Gastroesophageal sphincter (tissue), 4 donors: Measurements from ENCODE around the gene SMARCA1. TPM values are rescaled to one million over a fixed set of nuclear protein-coding genes. Genes with fewer than 3 reads are reported as not detected.

Experiments used
- ATAC-seq: fragments of 150-250 bp; one replicate; pipeline ENCODE4 v1.9.1; 2016; ENCODE audit warnings: mild to moderate bottlenecking, moderate library complexity
- H3K27ac ChIP-seq, 4 donors: fragments of 200-600 bp; sonication (generic) in 3 of 4; 1 replicate in 3 of 4; 2 replicates in 1 of 4; pipeline ENCODE4 v1.5.1; 2016 to 2019
- H3K27me3 ChIP-seq: fragments of 200-600 bp; sonication (generic); one replicate; pipeline ENCODE4 v1.5.1; 2019
- H3K36me3 ChIP-seq, 2 donors: fragments of 200-600 bp; sonication (generic); one replicate each; pipeline ENCODE4 v1.5.1; 2019; ENCODE audit warnings: control low read depth in 1 of 2
- H3K4me1 ChIP-seq, 3 donors: fragments of 200-600 bp; sonication (generic); 1 replicate in 2 of 3; 2 replicates in 1 of 3; pipeline ENCODE4 v1.5.1; 2016 to 2019; ENCODE audit warnings: control low read depth in 2 of 3
- H3K4me3 ChIP-seq, 2 donors: fragments of 200-600 bp; sonication (generic); one replicate each; pipeline ENCODE4 v1.5.1; 2019; ENCODE audit warnings: mild to moderate bottlenecking in 1 of 2, moderate library complexity in 1 of 2
- H3K9me3 ChIP-seq, 3 donors: fragments of 200-600 bp; sonication (generic); one replicate each; pipeline ENCODE4 v1.5.1; 2017 to 2019; ENCODE audit warnings: control low read depth in 2 of 3
- EP300 ChIP-seq: sonication (generic); formaldehyde crosslinking; IDR thresholded peaks from one replicate; pipeline ENCODE4 v1.6.1; 2017; ENCODE audit warnings: antibody characterized with exemption, mild to moderate bottlenecking
- POLR2A ChIP-seq, 2 donors: fragments of 450-650 bp; IDR thresholded peaks; one replicate each; pipeline ENCODE4 v1.6.1; 2017; ENCODE audit warnings: antibody characterized with exemption in 2 of 2, mild to moderate bottlenecking in 2 of 2, moderate library complexity in 1 of 2
- POLR2AphosphoS5 ChIP-seq: sonication (generic); formaldehyde crosslinking; IDR thresholded peaks from one replicate; pipeline ENCODE4 v1.6.1; 2017; ENCODE audit warnings: antibody characterized with exemption
- WGBS, 2 donors: methylation state at CpG; one replicate each; pipeline ENCODE4 v1.1.5; 2018; ENCODE audit warnings: low coverage in 1 of 2; 5-methylcytosine and 5-hydroxymethylcytosine counted together
- total RNA-seq, 4 donors: library from RNA; depleted of rRNA; stranded (reverse); fragments of >200 nt; gene quantifications; one replicate each; pipeline ENCODE4 v1.1.0, GENCODE V29; 2016
- TF ChIP-seq, protein P1 (sequence below), 4 experiments: fragments of 200-600 bp in 2 of 4; fragments of 450-650 bp in 2 of 4; sonication (generic) in 1 of 4; IDR thresholded peaks; one replicate each; pipeline ENCODE4 v1.5.1; 2017 to 2019; ENCODE audit warnings: antibody characterized with exemption in 4 of 4, mild to moderate bottlenecking in 2 of 4, moderate library complexity in 2 of 4

Gene SMARCA1
- total RNA-seq, 4 donors from 2014 or later = 55.4 to 91.7 (median 64.1) TPM

DNA sequence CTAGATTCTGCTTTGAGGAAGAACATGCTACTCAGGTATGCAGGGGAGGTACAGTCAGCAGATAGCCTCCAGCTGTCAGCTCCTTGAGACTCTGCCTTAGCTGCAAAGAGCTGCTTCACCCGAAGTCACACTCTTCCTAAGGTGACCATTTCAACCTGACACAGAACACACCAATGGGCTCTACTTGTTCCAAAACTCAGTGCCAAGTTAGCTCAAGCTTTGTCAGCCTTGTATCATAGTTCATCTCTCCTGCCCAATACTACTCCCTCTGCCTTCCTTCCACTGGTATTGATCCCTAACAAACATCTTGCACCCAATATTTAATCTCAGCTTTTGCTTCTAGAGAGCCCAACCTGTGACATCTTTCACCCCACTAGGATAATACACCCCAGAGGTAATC is 7.8 kb upstream of the SMARCA1 start:
- H3K36me3 ChIP-seq = no peaks in the 10 kb centered on the region
- ATAC-seq = no peak
- no peaks in the 10 kb centered on the region for H3K27me3 ChIP-seq
- H3K27ac ChIP-seq = no peak overlapping the region
- H3K9me3 ChIP-seq = no peaks in the 10 kb centered on the region
- TF ChIP-seq EP300 (no peak), POLR2AphosphoS5 (no peak), POLR2A (IDR thresholded peaks at IDR 0.05) (no peak)
- TF ChIP-seq, protein P1, sequence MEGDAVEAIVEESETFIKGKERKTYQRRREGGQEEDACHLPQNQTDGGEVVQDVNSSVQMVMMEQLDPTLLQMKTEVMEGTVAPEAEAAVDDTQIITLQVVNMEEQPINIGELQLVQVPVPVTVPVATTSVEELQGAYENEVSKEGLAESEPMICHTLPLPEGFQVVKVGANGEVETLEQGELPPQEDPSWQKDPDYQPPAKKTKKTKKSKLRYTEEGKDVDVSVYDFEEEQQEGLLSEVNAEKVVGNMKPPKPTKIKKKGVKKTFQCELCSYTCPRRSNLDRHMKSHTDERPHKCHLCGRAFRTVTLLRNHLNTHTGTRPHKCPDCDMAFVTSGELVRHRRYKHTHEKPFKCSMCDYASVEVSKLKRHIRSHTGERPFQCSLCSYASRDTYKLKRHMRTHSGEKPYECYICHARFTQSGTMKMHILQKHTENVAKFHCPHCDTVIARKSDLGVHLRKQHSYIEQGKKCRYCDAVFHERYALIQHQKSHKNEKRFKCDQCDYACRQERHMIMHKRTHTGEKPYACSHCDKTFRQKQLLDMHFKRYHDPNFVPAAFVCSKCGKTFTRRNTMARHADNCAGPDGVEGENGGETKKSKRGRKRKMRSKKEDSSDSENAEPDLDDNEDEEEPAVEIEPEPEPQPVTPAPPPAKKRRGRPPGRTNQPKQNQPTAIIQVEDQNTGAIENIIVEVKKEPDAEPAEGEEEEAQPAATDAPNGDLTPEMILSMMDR (IDR thresholded peaks at IDR 0.05) = no peak
- H3K4me3 ChIP-seq = no peak overlapping the region
- WGBS, 2 donors = 44% methylated on average over 1 of the region's 1 CpG; no CpG with 5 or more reads in 1 of the 2 donors
- no peaks in the 10 kb centered on the region for H3K4me1 ChIP-seq

DNA sequence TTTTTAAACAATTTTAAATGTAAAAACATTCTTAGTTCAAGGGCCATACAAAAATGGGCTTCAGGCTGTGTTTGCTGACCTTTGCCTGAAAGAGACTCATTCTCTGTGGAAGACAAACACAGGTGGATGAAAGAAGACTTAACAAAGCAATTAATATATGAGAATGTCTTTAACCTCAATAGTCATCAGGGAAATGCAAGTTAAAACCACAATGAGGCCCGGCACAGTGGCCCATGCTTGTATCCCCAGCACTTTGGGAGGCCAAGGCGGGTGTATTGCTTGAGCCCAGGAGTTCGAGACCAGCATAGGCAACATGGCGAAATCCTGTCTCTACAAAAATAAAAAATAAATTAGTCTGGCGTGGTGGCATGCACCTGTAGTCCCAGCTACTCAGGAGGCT is 7.1 kb upstream of the SMARCA1 start:
- WGBS, 2 donors = 20% methylated on average over 1 of the region's 5 CpGs; no CpG with 5 or more reads in 1 of the 2 donors
- Histone ChIP-seq H3K4me3 (no peak overlapping the region), H3K27me3 (no peaks in the 10 kb centered on the region), H3K27ac (no peak overlapping the region), H3K4me1 (no peaks in the 10 kb centered on the region), H3K9me3 (no peaks in the 10 kb centered on the region), H3K36me3 (no peaks in the 10 kb centered on the region)
- no peak for ATAC-seq
- no peak for TF ChIP-seq POLR2A (IDR thresholded peaks at IDR 0.05)

DNA sequence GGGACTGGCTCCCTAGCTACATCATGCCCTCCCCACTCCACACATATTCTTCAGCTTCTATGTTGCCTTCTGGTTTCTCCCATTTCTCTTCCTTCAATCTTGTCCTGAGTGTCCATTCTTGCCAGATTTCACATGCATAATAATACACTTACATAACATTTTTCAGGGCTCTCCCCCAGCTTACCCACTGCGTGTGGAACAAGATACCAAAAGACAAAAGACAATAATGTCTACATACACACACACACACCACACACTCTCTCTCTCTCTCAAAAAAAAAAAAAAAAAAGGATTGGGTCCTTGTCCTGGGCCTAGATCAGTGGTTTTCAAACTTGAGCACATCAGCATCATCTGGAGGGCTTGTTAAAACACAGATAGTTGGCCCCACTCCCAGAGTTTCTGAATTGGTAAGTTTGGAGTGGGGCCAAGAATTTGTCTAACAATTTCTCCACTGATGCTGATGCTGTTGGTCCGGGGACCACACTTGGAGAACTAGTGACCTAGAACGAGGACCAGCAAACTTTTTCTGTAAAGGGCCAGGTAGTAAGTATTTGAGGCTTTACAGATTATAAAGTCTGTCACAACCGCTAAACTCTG is 6.5 kb upstream of the SMARCA1 start:
- TF ChIP-seq EP300 (no peak), POLR2AphosphoS5 (no peak), POLR2A (IDR thresholded peaks at IDR 0.05) (no peak)
- TF ChIP-seq, protein P1 (IDR thresholded peaks at IDR 0.05) = no peak
- Histone ChIP-seq H3K4me1 (no peaks in the 10 kb centered on the region), H3K4me3 (no peak overlapping the region), H3K36me3 (no peaks in the 10 kb centered on the region), H3K27ac (peak overlapping the region in 1 of 4 donors; percentile 38), H3K9me3 (no peaks in the 10 kb centered on the region), H3K27me3 (no peaks in the 10 kb centered on the region)
- WGBS, 2 donors = 41 to 52% methylated on average over 3 to 4 of the region's 4 CpGs
- no peak for ATAC-seq

DNA sequence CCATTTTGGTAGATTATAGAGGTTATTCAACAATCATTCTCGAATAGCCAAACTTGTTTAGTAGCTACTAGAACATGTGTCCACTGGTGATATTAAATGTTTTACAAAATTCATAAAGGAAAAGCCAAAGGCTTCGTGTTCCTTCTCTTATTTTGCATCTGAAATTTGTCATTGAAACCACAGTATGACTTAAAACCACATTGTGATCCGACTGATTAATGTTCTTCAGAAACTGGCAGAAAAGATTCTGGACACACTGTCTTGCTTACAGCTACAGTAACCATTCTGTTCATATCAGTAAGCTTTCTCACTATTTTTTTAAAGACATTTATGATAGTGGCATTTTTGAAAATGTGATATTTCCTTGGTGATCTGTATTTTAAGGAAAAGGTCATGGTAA is 2.6 kb upstream of the SMARCA1 start:
- H3K36me3 ChIP-seq = no peaks in the 10 kb centered on the region
- no peaks in the 10 kb centered on the region for H3K9me3 ChIP-seq
- 53 to 62% methylated on average over 3 of the region's 3 CpGs for WGBS, 2 donors
- H3K4me3 ChIP-seq = no peak overlapping the region
- no peaks in the 10 kb centered on the region for H3K27me3 ChIP-seq
- ATAC-seq = no peak
- peaks cover 0 to 12% (median 0%) of the 10 kb centered on the region in 3 donors for H3K4me1 ChIP-seq
- H3K27ac ChIP-seq = no peak overlapping the region
- TF ChIP-seq POLR2AphosphoS5 (no peak), POLR2A (IDR thresholded peaks at IDR 0.05) (no peak), EP300 (no peak)
- TF ChIP-seq, protein P1 (IDR thresholded peaks at IDR 0.05) = no peak

DNA sequence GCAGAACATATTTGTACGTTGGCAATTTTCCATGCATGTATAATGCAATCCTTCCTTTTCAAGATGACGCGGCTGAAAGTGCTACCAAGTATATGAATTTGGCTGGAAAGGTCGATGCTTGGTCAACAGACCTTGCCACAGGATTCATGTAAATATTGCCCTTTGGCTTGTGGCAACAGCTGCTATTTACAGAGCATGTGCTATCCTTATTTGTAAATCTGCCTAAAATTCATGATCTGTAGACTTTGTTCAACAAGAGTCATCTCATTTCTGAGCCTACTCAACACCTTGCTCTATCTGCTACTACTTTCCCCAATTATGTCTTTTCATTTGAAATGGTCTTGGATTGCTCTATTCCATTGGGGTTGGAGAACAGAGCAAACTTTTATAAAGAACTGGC is 1.9 kb upstream of the SMARCA1 start:
- H3K4me1 ChIP-seq = peaks cover 0 to 18% (median 0%) of the 10 kb centered on the region in 3 donors
- no peak overlapping the region for H3K4me3 ChIP-seq
- no peak overlapping the region for H3K27ac ChIP-seq
- TF ChIP-seq POLR2AphosphoS5 (no peak), EP300 (no peak), POLR2A (IDR thresholded peaks at IDR 0.05) (no peak)
- TF ChIP-seq, protein P1 (IDR thresholded peaks at IDR 0.05) = no peak
- no peak for ATAC-seq
- H3K9me3 ChIP-seq = no peaks in the 10 kb centered on the region
- H3K36me3 ChIP-seq = no peaks in the 10 kb centered on the region
- H3K27me3 ChIP-seq = no peaks in the 10 kb centered on the region
- WGBS, 2 donors = 38 to 47% methylated on average over 4 of the region's 4 CpGs
